HG02642 (cell line): Measurements from ENCODE around the gene ZNF22.
A peak's percentile ranks its signal among the peaks of the same experiment; 100 is the strongest.

Experiments
- ATAC-seq: cut with Tn5 transposase; IDR thresholded peaks from one replicate; pipeline ENCODE4 v1.9.1; 2021; ENCODE audit warnings: mild to moderate bottlenecking; ENCODE audit not compliant: unreplicated experiment, poor library complexity

The ZNF22 gene

GRCh38 chr10:45000752-45001380 lies at the start of gene ZNF22:
Gene ZNF22 (plus strand): TSS chr10:45000923. CDS start chr10:45003369, 2,446 bp downstream.
- ATAC-seq: peak; percentile 79

GRCh38 chr10:44951576-44952226 lies 49.0 kb upstream of the ZNF22 start:
- ATAC-seq: no peak

- ATAC-seq: no peak
Observed at GRCh38 chr10:44952779-44953231, 47.9 kb upstream of the ZNF22 start.

- ATAC-seq: no peak
Observed at GRCh38 chr10:44954042-44954441, 46.7 kb upstream of the ZNF22 start.

GRCh38 chr10:44954962-44955361 lies 45.8 kb upstream of the ZNF22 start:
- ATAC-seq: no peak

GRCh38 chr10:44955413-44956070 lies 45.2 kb upstream of the ZNF22 start:
- no peak for ATAC-seq

GRCh38 chr10:44956226-44956625 lies 44.5 kb upstream of the ZNF22 start:
- no peak for ATAC-seq

- ATAC-seq: no peak
Observed at GRCh38 chr10:44956717-44957706, 43.7 kb upstream of the ZNF22 start.

- ATAC-seq: no peak
Observed at GRCh38 chr10:44958196-44958897, 42.4 kb upstream of the ZNF22 start.

- no peak for ATAC-seq
Observed at GRCh38 chr10:44958898-44959246, 41.9 kb upstream of the ZNF22 start.

- ATAC-seq: peak; percentile 98
Observed at GRCh38 chr10:44959247-44960087, 41.3 kb upstream of the ZNF22 start, which contains the start of gene RASSF4. Gene RASSF4 (plus strand): TSS chr10:44959802. CDS start chr10:44970203, 10,401 bp downstream.

- no peak for ATAC-seq
Observed at GRCh38 chr10:44960088-44960460, 40.6 kb upstream of the ZNF22 start.

- no peak for ATAC-seq
Observed at GRCh38 chr10:44960482-44961229, 40.1 kb upstream of the ZNF22 start.

GRCh38 chr10:44961230-44961571 lies 39.5 kb upstream of the ZNF22 start:
- no peak for ATAC-seq

- no peak for ATAC-seq
Observed at GRCh38 chr10:44961931-44962750, 38.6 kb upstream of the ZNF22 start.

- no peak for ATAC-seq
Observed at GRCh38 chr10:44962870-44963738, 37.6 kb upstream of the ZNF22 start.
